CD14-positive monocyte (primary cell): ENCODE results near the gene KIF5C. TPM values are rescaled to one million over a fixed set of nuclear protein-coding genes. Genes with fewer than 3 reads are reported as not detected.

ENCODE experiments used
- DNase-seq, 3 donors: peaks; one replicate each; pipeline ENCODE4 v3.0.0-alpha.2; 2011 to 2022
- H2AFZ ChIP-seq: 2 replicates; pipeline ENCODE4 v1.6.0; 2012; ENCODE audit warnings: mild to moderate bottlenecking, low read depth, low read length, inconsistent platforms; ENCODE audit not compliant: insufficient read depth, poor library complexity, severe bottlenecking
- H3K27ac ChIP-seq, 2 donors: 1 replicate in 1 of 2; 2 replicates in 1 of 2; pipeline ENCODE4 v1.5.1; 2012 to 2013; ENCODE audit warnings: low read length in 2 of 2, control low read depth in 1 of 2, inconsistent platforms in 1 of 2, low read depth in 1 of 2, mild to moderate bottlenecking in 1 of 2
- H3K27me3 ChIP-seq, 2 donors: one replicate each; pipeline versions ENCODE4 v1.6.0 to v1.6.1; 2011 to 2013; ENCODE audit warnings: low read length in 2 of 2; ENCODE audit not compliant: control insufficient read depth in 2 of 2, insufficient read depth in 2 of 2
- H3K36me3 ChIP-seq, 2 donors: replicated peaks in 1 of 2; 1 replicate in 1 of 2; 2 replicates in 1 of 2; pipeline versions ENCODE4 v1.5.1 to v1.6.1; 2012 to 2013; ENCODE audit warnings: low read length in 2 of 2, control low read depth in 1 of 2, inconsistent platforms in 1 of 2, mild to moderate bottlenecking in 1 of 2; ENCODE audit not compliant: insufficient read depth in 2 of 2, control insufficient read depth in 1 of 2
- H3K4me1 ChIP-seq, 2 donors: 1 replicate in 1 of 2; 2 replicates in 1 of 2; pipeline versions ENCODE4 v1.5.1 to v1.6.1; 2012 to 2013; ENCODE audit warnings: low read length in 2 of 2, control low read depth in 1 of 2, inconsistent platforms in 1 of 2, mild to moderate bottlenecking in 1 of 2, moderate library complexity in 1 of 2; ENCODE audit not compliant: insufficient read depth in 2 of 2, control insufficient read depth in 1 of 2
- H3K4me2 ChIP-seq: replicated peaks from 2 replicates; pipeline ENCODE3; 2012; ENCODE audit warnings: low read length, moderate library complexity, mild to moderate bottlenecking; ENCODE audit not compliant: poor library complexity, severe bottlenecking; ENCODE audit errors: extremely low read depth
- H3K4me3 ChIP-seq, 3 experiments: fragments of 200-600 bp in 1 of 3; sonication (generic) in 1 of 3; replicated peaks in 1 of 3; 1 replicate in 2 of 3; 2 replicates in 1 of 3; pipeline ENCODE4 v1.5.1; 2011 to 2013; ENCODE audit warnings: low read length in 3 of 3, mild to moderate bottlenecking in 3 of 3, control low read depth in 2 of 3, low read depth in 2 of 3, inconsistent platforms in 1 of 3, moderate library complexity in 1 of 3
- H3K79me2 ChIP-seq: 2 replicates; pipeline ENCODE4 v1.6.0; 2012; ENCODE audit warnings: mild to moderate bottlenecking, control low read depth, inconsistent platforms, low read length, moderate library complexity; ENCODE audit not compliant: insufficient read depth
- H3K9ac ChIP-seq: 2 replicates; pipeline ENCODE4 v1.6.0; 2017; ENCODE audit warnings: low read length, mild to moderate bottlenecking; ENCODE audit not compliant: insufficient read depth, poor library complexity, severe bottlenecking
- H3K9me3 ChIP-seq, 2 donors: replicated peaks in 1 of 2; 1 replicate in 1 of 2; 2 replicates in 1 of 2; pipeline versions ENCODE4 v1.5.1 to v1.6.1; 2012 to 2013; ENCODE audit warnings: low read length in 2 of 2, control low read depth in 1 of 2; ENCODE audit not compliant: control insufficient read depth in 1 of 2, insufficient read depth in 1 of 2
- H4K20me1 ChIP-seq: 2 replicates; pipeline ENCODE4 v1.6.0; 2012; ENCODE audit warnings: mild to moderate bottlenecking, low read length, control low read depth, moderate library complexity; ENCODE audit not compliant: insufficient read depth
- H3K27ac Mint-ChIP-seq, 7 donors: one replicate each; pipeline ENCODE4 v1.8.0; 2020; ENCODE audit warnings: mild to moderate bottlenecking in 7 of 7, mixed read lengths in 7 of 7, moderate library complexity in 6 of 7, inconsistent platforms in 2 of 7
- H3K27me3 Mint-ChIP-seq, 3 donors: one replicate each; pipeline ENCODE4 v1.8.0; 2021 to 2022; ENCODE audit warnings: low read depth in 3 of 3, mild to moderate bottlenecking in 3 of 3, mixed read lengths in 3 of 3, moderate library complexity in 3 of 3, inconsistent platforms in 1 of 3
- H3K36me3 Mint-ChIP-seq, 2 donors: one replicate each; pipeline ENCODE4 v1.8.0; 2020; ENCODE audit warnings: mixed read lengths in 2 of 2, inconsistent platforms in 1 of 2, mild to moderate bottlenecking in 1 of 2
- H3K4me1 Mint-ChIP-seq: one replicate; pipeline ENCODE4 v1.8.0; 2020; ENCODE audit warnings: mild to moderate bottlenecking, mixed read lengths
- H3K4me3 Mint-ChIP-seq, 2 donors: one replicate each; pipeline ENCODE4 v1.8.0; 2020; ENCODE audit warnings: mild to moderate bottlenecking in 2 of 2, mixed read lengths in 2 of 2, moderate library complexity in 1 of 2
- H3K9me3 Mint-ChIP-seq, 7 donors: one replicate each; pipeline ENCODE4 v1.8.0; 2020 to 2022; ENCODE audit warnings: mixed read lengths in 7 of 7, mild to moderate bottlenecking in 6 of 7, moderate library complexity in 6 of 7, inconsistent platforms in 2 of 7
- WGBS: methylation state at CpG from one replicate; pipeline ENCODE4 v1.1.5; 2013; ENCODE audit warnings: missing lambda C conversion rate; ENCODE audit not compliant: insufficient coverage; 5-methylcytosine and 5-hydroxymethylcytosine counted together
- intact Hi-C, 2 donors: fragments of 100-400 bp; cut with micrococcal nuclease; formaldehyde crosslinking; loops; one replicate each; pipeline versions ENCODE4 v1.15.0 to v1.15.1; 2023
- polyA plus RNA-seq, 3 donors: library from polyadenylated mRNA; depleted of rRNA in 1 of 3; unstranded in 2 of 3; stranded (reverse) in 1 of 3; fragments of 300-500 nt in 2 of 3; fragments of >200 nt in 1 of 3; fragmentation: Illumina TruSeq in 2 of 3; gene quantifications; 1 replicate in 2 of 3; 2 replicates in 1 of 3; pipeline ENCODE4 v1.2.3, GENCODE V29; 2012 to 2021
- TF ChIP-seq, protein P1 (sequence below): fragments of 200-600 bp; IDR thresholded peaks from one replicate; pipeline ENCODE4 v1.8.0; 2022; ENCODE audit warnings: antibody characterized with exemption, mild to moderate bottlenecking

KIF5C gene
- polyA plus RNA-seq, 3 donors = 0.04 TPM; not detected in 2

DNA sequence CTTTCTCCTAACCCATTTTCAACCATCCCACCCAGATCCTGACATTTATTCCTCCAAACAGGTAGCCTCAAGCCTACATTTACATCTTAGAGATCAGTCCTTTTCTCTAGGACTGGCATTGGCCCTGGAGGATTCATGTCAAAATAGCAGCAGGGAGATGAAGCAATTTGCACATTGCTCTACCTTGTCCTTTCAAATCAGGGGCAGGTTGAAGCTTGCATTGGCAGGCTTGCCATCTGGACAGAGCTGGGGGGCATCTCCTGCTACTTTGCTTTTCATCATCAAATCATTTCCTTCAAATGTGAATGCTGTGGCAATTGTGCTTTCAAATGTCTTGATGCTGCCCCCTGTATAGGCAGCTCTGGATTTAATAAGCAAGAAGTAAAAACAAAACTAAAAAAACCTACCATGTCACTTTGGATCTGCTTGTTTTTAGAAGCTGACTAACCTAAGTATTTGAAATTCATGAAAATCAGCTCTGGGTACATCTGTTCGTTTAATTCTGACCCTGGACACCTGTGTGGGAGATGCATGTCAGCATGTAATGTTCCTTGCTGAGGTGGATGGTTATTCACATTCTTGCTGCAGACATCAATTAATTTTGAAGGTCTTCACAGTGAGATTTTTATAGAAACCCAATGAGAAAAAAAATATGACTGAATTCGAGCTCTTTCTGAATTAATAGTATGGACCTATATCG is 47.9 kb downstream of the KIF5C start:
- Histone ChIP-seq H3K4me2 (no peak overlapping the region), H3K27me3 (no peaks in the 10 kb centered on the region), H3K27ac (no peak overlapping the region), H3K4me3 (no peak overlapping the region), H4K20me1 (no peaks in the 10 kb centered on the region), H3K9ac (no peak overlapping the region), H3K79me2 (no peaks in the 10 kb centered on the region), H3K4me1 (peaks cover 17 to 22% of the 10 kb centered on the region in 2 donors), H3K9me3 (peaks cover 7% of the 10 kb centered on the region in 2 donors), H3K36me3 (no peaks in the 10 kb centered on the region), H2AFZ (no peak overlapping the region)
- TF ChIP-seq, protein P1, sequence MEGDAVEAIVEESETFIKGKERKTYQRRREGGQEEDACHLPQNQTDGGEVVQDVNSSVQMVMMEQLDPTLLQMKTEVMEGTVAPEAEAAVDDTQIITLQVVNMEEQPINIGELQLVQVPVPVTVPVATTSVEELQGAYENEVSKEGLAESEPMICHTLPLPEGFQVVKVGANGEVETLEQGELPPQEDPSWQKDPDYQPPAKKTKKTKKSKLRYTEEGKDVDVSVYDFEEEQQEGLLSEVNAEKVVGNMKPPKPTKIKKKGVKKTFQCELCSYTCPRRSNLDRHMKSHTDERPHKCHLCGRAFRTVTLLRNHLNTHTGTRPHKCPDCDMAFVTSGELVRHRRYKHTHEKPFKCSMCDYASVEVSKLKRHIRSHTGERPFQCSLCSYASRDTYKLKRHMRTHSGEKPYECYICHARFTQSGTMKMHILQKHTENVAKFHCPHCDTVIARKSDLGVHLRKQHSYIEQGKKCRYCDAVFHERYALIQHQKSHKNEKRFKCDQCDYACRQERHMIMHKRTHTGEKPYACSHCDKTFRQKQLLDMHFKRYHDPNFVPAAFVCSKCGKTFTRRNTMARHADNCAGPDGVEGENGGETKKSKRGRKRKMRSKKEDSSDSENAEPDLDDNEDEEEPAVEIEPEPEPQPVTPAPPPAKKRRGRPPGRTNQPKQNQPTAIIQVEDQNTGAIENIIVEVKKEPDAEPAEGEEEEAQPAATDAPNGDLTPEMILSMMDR = no peak
- intact Hi-C loops = no loop called here
- Mint-ChIP-seq H3K27ac (no peak overlapping the region), H3K4me3 (no peak overlapping the region), H3K9me3 (peaks cover 7 to 14% (median 12%) of the 10 kb centered on the region in 7 donors), H3K27me3 (peaks cover 2 to 3% (median 2%) of the 10 kb centered on the region in 3 donors), H3K36me3 (no peaks in the 10 kb centered on the region), H3K4me1 (peaks cover 22% of the 10 kb centered on the region)
- DNase-seq = no peak
- 80% methylated on average over 1 of the region's 3 CpGs for WGBS

DNA sequence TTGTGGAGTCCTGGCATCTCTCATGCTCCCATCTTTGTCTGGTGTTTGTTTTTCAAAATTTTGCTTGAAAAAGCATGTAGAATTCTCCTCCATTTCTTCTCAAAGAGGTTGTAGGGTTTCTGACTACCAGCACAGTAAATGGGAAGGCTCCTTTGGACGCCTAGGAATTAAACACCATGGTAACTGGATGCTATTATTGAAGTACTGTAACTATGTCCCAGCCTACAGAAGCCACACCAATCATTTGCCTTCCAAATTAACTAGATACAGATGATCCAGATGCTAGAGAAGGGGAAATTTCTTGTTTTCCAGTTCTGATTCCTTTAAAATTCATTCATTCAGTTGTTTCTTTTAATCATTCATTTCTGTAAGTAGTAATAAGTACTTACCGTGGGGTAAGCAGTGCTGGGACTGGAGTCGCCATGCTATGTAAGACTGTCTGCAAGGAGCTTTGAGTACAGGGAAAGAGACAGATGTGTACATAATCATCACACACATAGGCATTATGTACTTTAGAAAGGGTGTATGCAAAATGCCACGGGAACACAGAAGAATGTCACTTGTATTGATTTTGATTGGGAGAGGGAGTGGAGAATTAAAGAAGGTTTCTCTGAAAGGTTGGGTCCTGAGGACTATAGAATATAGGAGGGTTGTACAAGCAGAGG is 49.6 kb downstream of the KIF5C start:
- peaks cover 22% of the 10 kb centered on the region for H3K4me1 Mint-ChIP-seq
- TF ChIP-seq, protein P1 = no peak
- Histone ChIP-seq H3K9ac (no peak overlapping the region), H3K4me2 (no peak overlapping the region), H3K36me3 (no peaks in the 10 kb centered on the region), H3K4me1 (peaks cover 17 to 22% of the 10 kb centered on the region in 2 donors), H3K4me3 (no peak overlapping the region), H3K27me3 (no peaks in the 10 kb centered on the region), H2AFZ (no peak overlapping the region), H3K27ac (no peak overlapping the region), H3K9me3 (no peaks in the 10 kb centered on the region), H4K20me1 (no peaks in the 10 kb centered on the region), H3K79me2 (no peaks in the 10 kb centered on the region)
- H3K36me3 Mint-ChIP-seq = no peaks in the 10 kb centered on the region
- intact Hi-C loops = no loop called here
- no CpG with 5 or more reads among the region's 4 CpGs for WGBS
- no peak for DNase-seq
- peaks cover 2 to 6% (median 2%) of the 10 kb centered on the region in 3 donors for H3K27me3 Mint-ChIP-seq
- H3K9me3 Mint-ChIP-seq = peaks cover 0 to 4% (median 0%) of the 10 kb centered on the region in 7 donors
- no peak overlapping the region for H3K4me3 Mint-ChIP-seq
- no peak overlapping the region for H3K27ac Mint-ChIP-seq
